Measurements from ENCODE around the gene KRTAP5-3. TPM values are rescaled to one million over a fixed set of nuclear protein-coding genes. Genes with fewer than 3 reads are reported as not detected.

Gene KRTAP5-3
- polyA plus RNA-seq, 1 donor from 2014 or later = not detected

DNA sequence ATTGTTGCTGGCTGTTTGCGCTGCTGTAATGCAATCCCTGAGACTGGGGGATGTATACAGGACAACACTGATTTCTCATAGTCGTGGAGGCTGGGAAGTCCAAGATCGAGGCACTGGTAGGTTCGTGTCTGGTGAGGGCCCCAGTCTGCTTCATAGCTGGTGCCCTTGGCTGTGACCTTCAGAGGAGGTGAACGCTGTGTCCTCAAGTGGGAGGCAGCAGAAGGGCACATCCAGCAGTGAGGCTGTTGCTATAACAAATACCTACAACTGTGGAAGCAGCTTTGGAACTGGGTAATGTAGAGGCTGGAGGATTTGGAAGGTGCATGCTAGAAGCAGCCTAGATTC is 42.6 kb upstream of the KRTAP5-3 start:
- Histone ChIP-seq H3K9me2 (ENCODE audit: insufficient read depth, low read length) (no peaks in the 10 kb centered on the region), H4K20me1 (ENCODE audit: insufficient read depth) (no peaks in the 10 kb centered on the region), H2AFZ (ENCODE audit: low read depth, low read length) (no peak overlapping the region), H3K27ac (ENCODE audit: low read length) (no peak overlapping the region), H3K9ac (ENCODE audit: low read length) (no peak overlapping the region), H3K36me3 (ENCODE audit: insufficient read depth, low read length) (no peaks in the 10 kb centered on the region), H3F3A (ENCODE audit: insufficient read depth, low read length, poor library complexity, severe bottlenecking) (no peaks in the 10 kb centered on the region), H3K9me3 (ENCODE audit: low read length) (no peaks in the 10 kb centered on the region), H3K27me3 (ENCODE audit: insufficient read depth, low read depth, low read length) (no peaks in the 10 kb centered on the region), H3K4me2 (ENCODE audit: low read length) (no peak overlapping the region), H3K4me3 (ENCODE audit: low read length) (no peak overlapping the region), H3K79me2 (replicated peaks; ENCODE audit: insufficient read depth, low read length) (no peaks in the 10 kb centered on the region)
- TF ChIP-seq, protein P1, sequence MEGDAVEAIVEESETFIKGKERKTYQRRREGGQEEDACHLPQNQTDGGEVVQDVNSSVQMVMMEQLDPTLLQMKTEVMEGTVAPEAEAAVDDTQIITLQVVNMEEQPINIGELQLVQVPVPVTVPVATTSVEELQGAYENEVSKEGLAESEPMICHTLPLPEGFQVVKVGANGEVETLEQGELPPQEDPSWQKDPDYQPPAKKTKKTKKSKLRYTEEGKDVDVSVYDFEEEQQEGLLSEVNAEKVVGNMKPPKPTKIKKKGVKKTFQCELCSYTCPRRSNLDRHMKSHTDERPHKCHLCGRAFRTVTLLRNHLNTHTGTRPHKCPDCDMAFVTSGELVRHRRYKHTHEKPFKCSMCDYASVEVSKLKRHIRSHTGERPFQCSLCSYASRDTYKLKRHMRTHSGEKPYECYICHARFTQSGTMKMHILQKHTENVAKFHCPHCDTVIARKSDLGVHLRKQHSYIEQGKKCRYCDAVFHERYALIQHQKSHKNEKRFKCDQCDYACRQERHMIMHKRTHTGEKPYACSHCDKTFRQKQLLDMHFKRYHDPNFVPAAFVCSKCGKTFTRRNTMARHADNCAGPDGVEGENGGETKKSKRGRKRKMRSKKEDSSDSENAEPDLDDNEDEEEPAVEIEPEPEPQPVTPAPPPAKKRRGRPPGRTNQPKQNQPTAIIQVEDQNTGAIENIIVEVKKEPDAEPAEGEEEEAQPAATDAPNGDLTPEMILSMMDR (IDR thresholded peaks at IDR 0.05; ENCODE audit: poor library complexity, severe bottlenecking) = no peak
- TF ChIP-seq TAF1 (IDR thresholded peaks at IDR 0.05; ENCODE audit: low read depth) = no peak
- no peak for TF ChIP-seq MXI1 (conservative IDR thresholded peaks at IDR 0.05; ENCODE audit: poor library complexity, severe bottlenecking)
- TF ChIP-seq EP300 (conservative IDR thresholded peaks at IDR 0.05; ENCODE audit: poor library complexity, severe bottlenecking) = no peak
- TF ChIP-seq, protein P2, sequence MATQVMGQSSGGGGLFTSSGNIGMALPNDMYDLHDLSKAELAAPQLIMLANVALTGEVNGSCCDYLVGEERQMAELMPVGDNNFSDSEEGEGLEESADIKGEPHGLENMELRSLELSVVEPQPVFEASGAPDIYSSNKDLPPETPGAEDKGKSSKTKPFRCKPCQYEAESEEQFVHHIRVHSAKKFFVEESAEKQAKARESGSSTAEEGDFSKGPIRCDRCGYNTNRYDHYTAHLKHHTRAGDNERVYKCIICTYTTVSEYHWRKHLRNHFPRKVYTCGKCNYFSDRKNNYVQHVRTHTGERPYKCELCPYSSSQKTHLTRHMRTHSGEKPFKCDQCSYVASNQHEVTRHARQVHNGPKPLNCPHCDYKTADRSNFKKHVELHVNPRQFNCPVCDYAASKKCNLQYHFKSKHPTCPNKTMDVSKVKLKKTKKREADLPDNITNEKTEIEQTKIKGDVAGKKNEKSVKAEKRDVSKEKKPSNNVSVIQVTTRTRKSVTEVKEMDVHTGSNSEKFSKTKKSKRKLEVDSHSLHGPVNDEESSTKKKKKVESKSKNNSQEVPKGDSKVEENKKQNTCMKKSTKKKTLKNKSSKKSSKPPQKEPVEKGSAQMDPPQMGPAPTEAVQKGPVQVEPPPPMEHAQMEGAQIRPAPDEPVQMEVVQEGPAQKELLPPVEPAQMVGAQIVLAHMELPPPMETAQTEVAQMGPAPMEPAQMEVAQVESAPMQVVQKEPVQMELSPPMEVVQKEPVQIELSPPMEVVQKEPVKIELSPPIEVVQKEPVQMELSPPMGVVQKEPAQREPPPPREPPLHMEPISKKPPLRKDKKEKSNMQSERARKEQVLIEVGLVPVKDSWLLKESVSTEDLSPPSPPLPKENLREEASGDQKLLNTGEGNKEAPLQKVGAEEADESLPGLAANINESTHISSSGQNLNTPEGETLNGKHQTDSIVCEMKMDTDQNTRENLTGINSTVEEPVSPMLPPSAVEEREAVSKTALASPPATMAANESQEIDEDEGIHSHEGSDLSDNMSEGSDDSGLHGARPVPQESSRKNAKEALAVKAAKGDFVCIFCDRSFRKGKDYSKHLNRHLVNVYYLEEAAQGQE (IDR thresholded peaks at IDR 0.05; ENCODE audit: borderline replicate concordance) = no peak
- no peak for TF ChIP-seq SMC3 (conservative IDR thresholded peaks at IDR 0.05; ENCODE audit: poor library complexity)
- no peak for TF ChIP-seq EZH2 (IDR thresholded peaks at IDR 0.05; ENCODE audit: borderline replicate concordance, insufficient read depth, low read length, poor library complexity, severe bottlenecking)
- TF ChIP-seq RAD21 (conservative IDR thresholded peaks at IDR 0.05) = no peak
- TF ChIP-seq POLR2AphosphoS5 (IDR thresholded peaks at IDR 0.05) = no peak

DNA sequence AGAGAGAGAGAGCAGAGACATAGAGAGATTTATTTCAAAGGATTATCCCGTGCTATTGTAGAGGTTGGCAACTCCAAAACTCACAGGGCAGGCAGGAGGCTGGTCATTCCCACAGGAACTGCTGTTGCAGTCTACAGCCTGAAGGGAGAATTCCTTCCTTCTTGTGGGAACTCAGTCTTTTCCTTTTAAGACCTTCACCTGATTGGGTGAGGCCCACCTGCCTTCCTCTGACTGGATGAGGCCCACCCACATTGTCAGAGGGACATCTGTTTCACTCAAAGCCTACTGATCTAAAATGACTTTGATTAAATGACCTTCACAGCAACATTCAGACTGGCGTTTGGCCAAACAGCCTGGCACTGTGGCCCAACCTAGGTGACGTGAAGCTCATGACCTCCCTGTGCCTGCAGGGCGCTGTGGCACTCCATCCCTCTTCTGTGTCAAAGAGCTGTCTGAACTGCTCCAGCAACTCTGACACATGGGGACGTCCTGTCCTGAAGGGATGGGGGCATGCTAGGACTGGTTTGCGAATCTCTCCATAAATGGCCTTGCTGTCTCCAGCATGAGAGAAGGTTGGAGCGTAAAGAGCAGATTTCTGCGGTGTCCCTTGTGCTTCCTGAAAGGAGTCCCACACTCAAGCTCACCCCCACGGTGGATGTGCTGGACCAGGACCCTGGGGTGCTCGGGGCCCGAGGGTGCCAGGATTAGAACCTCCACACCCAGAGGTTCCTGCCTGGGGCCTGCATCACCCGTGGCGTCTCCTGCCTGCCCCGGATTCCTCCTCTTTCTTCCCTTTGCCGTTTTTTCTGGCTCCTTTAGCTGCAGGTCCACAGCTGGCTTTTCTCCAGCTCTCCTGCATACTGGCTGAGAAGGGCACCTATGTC is 42.0 kb upstream of the KRTAP5-3 start:
- H3K79me2 ChIP-seq (replicated peaks; ENCODE audit: insufficient read depth, low read length) = no peaks in the 10 kb centered on the region
- no peak overlapping the region for H3K27ac ChIP-seq (ENCODE audit: low read length)
- H3F3A ChIP-seq (ENCODE audit: insufficient read depth, low read length, poor library complexity, severe bottlenecking) = no peaks in the 10 kb centered on the region
- no peaks in the 10 kb centered on the region for H3K9me2 ChIP-seq (ENCODE audit: insufficient read depth, low read length)
- TF ChIP-seq TAF1 (IDR thresholded peaks at IDR 0.05; ENCODE audit: low read depth) (no peak), EP300 (conservative IDR thresholded peaks at IDR 0.05; ENCODE audit: poor library complexity, severe bottlenecking) (no peak), SMC3 (conservative IDR thresholded peaks at IDR 0.05; ENCODE audit: poor library complexity) (no peak), RAD21 (conservative IDR thresholded peaks at IDR 0.05) (no peak), POLR2AphosphoS5 (IDR thresholded peaks at IDR 0.05) (no peak), MXI1 (conservative IDR thresholded peaks at IDR 0.05; ENCODE audit: poor library complexity, severe bottlenecking) (no peak), EZH2 (IDR thresholded peaks at IDR 0.05; ENCODE audit: borderline replicate concordance, insufficient read depth, low read length, poor library complexity, severe bottlenecking) (no peak)
- TF ChIP-seq, protein P1 (IDR thresholded peaks at IDR 0.05; ENCODE audit: poor library complexity, severe bottlenecking) = no peak
- TF ChIP-seq, protein P2 (IDR thresholded peaks at IDR 0.05; ENCODE audit: borderline replicate concordance) = no peak
- no peak overlapping the region for H3K4me2 ChIP-seq (ENCODE audit: low read length)
- H3K27me3 ChIP-seq (ENCODE audit: insufficient read depth, low read depth, low read length) = no peaks in the 10 kb centered on the region
- no peak overlapping the region for H3K4me3 ChIP-seq (ENCODE audit: low read length)
- no peak overlapping the region for H3K9ac ChIP-seq (ENCODE audit: low read length)
- H3K36me3 ChIP-seq (ENCODE audit: insufficient read depth, low read length) = no peaks in the 10 kb centered on the region
- no peaks in the 10 kb centered on the region for H4K20me1 ChIP-seq (ENCODE audit: insufficient read depth)
- no peak overlapping the region for H2AFZ ChIP-seq (ENCODE audit: low read depth, low read length)
- no peaks in the 10 kb centered on the region for H3K9me3 ChIP-seq (ENCODE audit: low read length)
